Esophagus muscularis mucosa (tissue), 4 donors: ENCODE results near the gene LRRC25. TPM values are rescaled to one million over a fixed set of nuclear protein-coding genes. Genes with fewer than 3 reads are reported as not detected.

Source experiments
- DNase-seq: peaks from one replicate; pipeline ENCODE4 v3.0.0-alpha.2; 2017; ENCODE audit errors: extremely low spot score
- H3K27ac ChIP-seq, 4 donors: fragments of 200-600 bp; sonication (generic); replicated peaks in 1 of 4; 1 replicate in 3 of 4; 2 replicates in 1 of 4; pipeline ENCODE4 v1.5.1; 2016 to 2019; ENCODE audit warnings: mild to moderate bottlenecking in 1 of 4
- H3K27me3 ChIP-seq, 4 donors: fragments of 200-600 bp; sonication (generic); one replicate each; pipeline versions ENCODE4 v1.5.1 to v1.6.0; 2016 to 2019
- H3K36me3 ChIP-seq, 4 donors: fragments of 200-600 bp; sonication (generic); one replicate each; pipeline ENCODE4 v1.5.1; 2016 to 2019
- H3K4me1 ChIP-seq, 4 donors: fragments of 200-600 bp; sonication (generic); one replicate each; pipeline ENCODE4 v1.5.1; 2016 to 2019
- H3K4me3 ChIP-seq, 4 donors: fragments of 200-600 bp; sonication (generic); 1 replicate in 2 of 4; 2 replicates in 2 of 4; pipeline ENCODE4 v1.5.1; 2016 to 2019; ENCODE audit warnings: mild to moderate bottlenecking in 4 of 4, moderate library complexity in 1 of 4
- H3K9me3 ChIP-seq, 4 donors: fragments of 200-600 bp; sonication (generic); 1 replicate in 3 of 4; 2 replicates in 1 of 4; pipeline ENCODE4 v1.5.1; 2016 to 2019
- CTCF ChIP-seq, 3 experiments: fragments of 200-600 bp in 2 of 3; fragments of 450-650 bp in 1 of 3; sonication (generic) in 2 of 3; IDR thresholded peaks; one replicate each; pipeline ENCODE4 v1.5.1; 2017 to 2019; ENCODE audit warnings: antibody characterized with exemption in 3 of 3, mild to moderate bottlenecking in 2 of 3, moderate library complexity in 1 of 3
- EP300 ChIP-seq: sonication (generic); formaldehyde crosslinking; IDR thresholded peaks from one replicate; pipeline ENCODE4 v1.6.1; 2017; ENCODE audit warnings: antibody characterized with exemption
- POLR2A ChIP-seq: fragments of 450-650 bp; IDR thresholded peaks from one replicate; pipeline ENCODE4 v1.6.1; 2017; ENCODE audit warnings: antibody characterized with exemption, moderate library complexity, mild to moderate bottlenecking, low read depth
- POLR2AphosphoS5 ChIP-seq, 2 donors: sonication (generic); formaldehyde crosslinking; IDR thresholded peaks; one replicate each; pipeline ENCODE4 v1.6.1; 2017; ENCODE audit warnings: antibody characterized with exemption in 2 of 2
- WGBS: methylation state at CpG from one replicate; pipeline ENCODE4 v1.1.5; 2018; 5-methylcytosine and 5-hydroxymethylcytosine counted together
- intact Hi-C: fragments of 100-400 bp; cut with DNase I; formaldehyde crosslinking; loops from one replicate; pipeline ENCODE4 v1.15.1; 2023
- total RNA-seq, 4 donors: library from RNA; depleted of rRNA; stranded (reverse); fragments of >200 nt; gene quantifications; one replicate each; pipeline versions ENCODE4 v1.1.0 to v1.2.1, GENCODE V29; 2016

The LRRC25 gene
- total RNA-seq, 4 donors from 2014 or later = 5.8 to 20.4 (median 7.0) TPM

- Histone ChIP-seq H3K4me1 (peaks cover 0 to 19% (median 9%) of the 10 kb centered on the region in 4 donors), H3K9me3 (no peaks in the 10 kb centered on the region), H3K27ac (no peak overlapping the region), H3K36me3 (peaks cover 39 to 67% (median 66%) of the 10 kb centered on the region in 4 donors), H3K27me3 (no peaks in the 10 kb centered on the region), H3K4me3 (no peak overlapping the region)
- WGBS = 87% methylated on average over 4 of the region's 19 CpGs
- intact Hi-C loops = no loop called here
- TF ChIP-seq POLR2AphosphoS5 (IDR thresholded peaks at IDR 0.05) (no peak), POLR2A (no peak), CTCF (IDR thresholded peaks at IDR 0.05) (no peak), EP300 (no peak)
- no peak for DNase-seq
These were observed 47.1 kb upstream of the LRRC25 start for GRCh38 chr19:18444513-18444912.

GRCh38 chr19:18443831-18444230, 46.4 kb upstream of the LRRC25 start:
- Histone ChIP-seq H3K4me3 (no peak overlapping the region), H3K27me3 (no peaks in the 10 kb centered on the region), H3K36me3 (peaks cover 34 to 60% (median 59%) of the 10 kb centered on the region in 4 donors), H3K9me3 (no peaks in the 10 kb centered on the region), H3K27ac (no peak overlapping the region), H3K4me1 (peaks cover 0 to 26% (median 16%) of the 10 kb centered on the region in 4 donors)
- 89% methylated on average over 10 of the region's 11 CpGs for WGBS
- no peak for DNase-seq
- TF ChIP-seq POLR2AphosphoS5 (IDR thresholded peaks at IDR 0.05) (no peak), EP300 (no peak), POLR2A (no peak), CTCF (IDR thresholded peaks at IDR 0.05) (no peak)
- intact Hi-C loops = no loop called here

GRCh38 chr19:18443406-18443805, 46.0 kb upstream of the LRRC25 start:
- DNase-seq = no peak
- peaks cover 34 to 56% (median 55%) of the 10 kb centered on the region in 4 donors for H3K36me3 ChIP-seq
- intact Hi-C loops = no loop called here
- H3K27ac ChIP-seq = no peak overlapping the region
- 90% methylated on average over 6 of the region's 6 CpGs for WGBS
- TF ChIP-seq CTCF (IDR thresholded peaks at IDR 0.05) (no peak), EP300 (no peak), POLR2AphosphoS5 (IDR thresholded peaks at IDR 0.05) (no peak), POLR2A (no peak)
- H3K4me1 ChIP-seq = peaks cover 3 to 30% (median 20%) of the 10 kb centered on the region in 4 donors
- H3K4me3 ChIP-seq = no peak overlapping the region
- H3K9me3 ChIP-seq = no peaks in the 10 kb centered on the region
- no peaks in the 10 kb centered on the region for H3K27me3 ChIP-seq

- TF ChIP-seq POLR2AphosphoS5 (IDR thresholded peaks at IDR 0.05) = no peak
- no peak for TF ChIP-seq CTCF (IDR thresholded peaks at IDR 0.05)
- TF ChIP-seq POLR2A = no peak
- TF ChIP-seq EP300 = no peak
- no peak overlapping the region for H3K27ac ChIP-seq
- H3K4me1 ChIP-seq = peaks cover 8 to 34% (median 25%) of the 10 kb centered on the region in 4 donors
- WGBS = 89% methylated on average over 10 of the region's 12 CpGs
- no peak overlapping the region for H3K4me3 ChIP-seq
- H3K9me3 ChIP-seq = no peaks in the 10 kb centered on the region
- intact Hi-C loops = no loop called here
- H3K36me3 ChIP-seq = peaks cover 34 to 52% (median 51%) of the 10 kb centered on the region in 4 donors
- no peaks in the 10 kb centered on the region for H3K27me3 ChIP-seq
- DNase-seq = no peak
These were observed 45.5 kb upstream of the LRRC25 start for GRCh38 chr19:18442941-18443340.
